LNCaP clone FGC (cell line): ENCODE measurements around the gene GET4.

Source experiments
- DNase-seq: peaks from one replicate; pipeline ENCODE4 v3.0.0-alpha.2; 2011; ENCODE audit warnings: low read depth
- H3K4me3 ChIP-seq: 2 replicates; pipeline ENCODE4 v1.5.1; 2011; ENCODE audit warnings: mild to moderate bottlenecking, low read depth, low read length, control low read depth
- TF ChIP-seq, protein P1 (sequence below): IDR thresholded peaks from 2 replicates; pipeline ENCODE4 v1.5.1; 2012; ENCODE audit warnings: mild to moderate bottlenecking; ENCODE audit not compliant: control insufficient read depth, insufficient read depth; ENCODE audit errors: extremely low read depth

The GET4 gene

DNA sequence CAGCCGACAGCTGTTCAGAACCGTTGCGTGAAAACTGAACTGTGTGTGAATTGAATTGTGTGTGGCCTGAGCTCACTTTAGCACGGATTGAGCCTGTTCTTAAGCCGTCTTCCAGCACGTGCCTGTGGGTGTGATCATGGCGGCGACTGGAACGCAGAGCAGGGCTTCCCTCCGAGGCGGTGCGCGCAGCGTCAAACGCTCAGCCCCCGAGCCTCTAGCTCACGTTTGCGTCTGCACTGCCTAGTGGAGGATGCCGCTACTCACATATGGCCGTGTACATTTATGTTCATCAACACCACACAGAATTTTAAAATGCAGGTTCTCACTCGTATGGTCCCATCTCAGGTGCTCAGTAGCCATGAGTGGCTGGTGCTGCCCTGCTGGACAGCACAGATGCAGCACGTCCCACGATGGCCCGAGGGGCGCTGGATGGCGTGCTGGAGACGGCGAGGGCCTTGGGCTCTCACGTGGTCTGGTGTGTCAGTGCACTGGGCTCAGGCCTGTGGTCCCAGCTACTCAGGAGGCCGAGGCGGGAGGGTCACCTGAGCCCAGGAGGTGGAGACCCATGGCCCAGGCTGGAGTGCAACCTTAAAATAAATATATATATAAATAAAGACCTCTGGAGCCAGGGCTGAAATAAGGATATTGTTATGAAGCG, 22.1 kb upstream of the GET4 start:
- no peak for DNase-seq
- H3K4me3 ChIP-seq, result no peak overlapping the region
- TF ChIP-seq, protein P1, sequence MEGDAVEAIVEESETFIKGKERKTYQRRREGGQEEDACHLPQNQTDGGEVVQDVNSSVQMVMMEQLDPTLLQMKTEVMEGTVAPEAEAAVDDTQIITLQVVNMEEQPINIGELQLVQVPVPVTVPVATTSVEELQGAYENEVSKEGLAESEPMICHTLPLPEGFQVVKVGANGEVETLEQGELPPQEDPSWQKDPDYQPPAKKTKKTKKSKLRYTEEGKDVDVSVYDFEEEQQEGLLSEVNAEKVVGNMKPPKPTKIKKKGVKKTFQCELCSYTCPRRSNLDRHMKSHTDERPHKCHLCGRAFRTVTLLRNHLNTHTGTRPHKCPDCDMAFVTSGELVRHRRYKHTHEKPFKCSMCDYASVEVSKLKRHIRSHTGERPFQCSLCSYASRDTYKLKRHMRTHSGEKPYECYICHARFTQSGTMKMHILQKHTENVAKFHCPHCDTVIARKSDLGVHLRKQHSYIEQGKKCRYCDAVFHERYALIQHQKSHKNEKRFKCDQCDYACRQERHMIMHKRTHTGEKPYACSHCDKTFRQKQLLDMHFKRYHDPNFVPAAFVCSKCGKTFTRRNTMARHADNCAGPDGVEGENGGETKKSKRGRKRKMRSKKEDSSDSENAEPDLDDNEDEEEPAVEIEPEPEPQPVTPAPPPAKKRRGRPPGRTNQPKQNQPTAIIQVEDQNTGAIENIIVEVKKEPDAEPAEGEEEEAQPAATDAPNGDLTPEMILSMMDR, result no peak

DNA sequence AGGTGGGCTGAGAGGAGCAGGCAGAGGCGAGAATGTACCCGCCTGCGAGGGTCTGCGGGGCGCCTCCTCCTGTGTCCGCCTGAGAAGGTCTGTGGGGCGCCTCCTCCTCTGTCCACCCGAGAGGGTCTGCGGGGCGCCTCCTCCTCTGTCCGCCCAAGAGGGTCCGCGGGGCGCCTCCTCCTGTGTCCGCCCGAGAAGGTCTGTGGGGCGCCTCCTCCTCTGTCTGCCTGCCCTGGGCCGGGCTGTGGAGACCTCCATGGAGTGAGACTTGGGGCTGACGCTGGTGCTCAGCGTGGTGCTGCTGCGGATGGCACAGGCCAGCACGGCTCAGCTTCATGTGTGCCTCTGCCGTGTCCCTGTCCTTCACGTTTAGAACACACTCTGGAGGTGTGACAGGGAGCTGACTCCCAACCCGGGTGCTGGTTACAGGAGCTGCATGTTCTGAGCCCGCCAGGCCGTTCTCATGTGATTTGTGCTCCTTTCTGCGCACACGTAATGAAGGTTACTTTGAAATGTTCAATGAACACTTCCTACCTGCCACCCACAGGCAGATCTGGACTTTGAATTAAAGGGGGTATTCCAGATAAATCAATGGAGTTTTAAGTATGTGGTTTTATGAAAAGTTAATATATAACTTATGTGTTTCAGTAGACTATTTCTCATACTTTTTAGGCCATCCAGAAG, 20.5 kb upstream of the GET4 start:
- TF ChIP-seq, protein P1, result no peak

DNA sequence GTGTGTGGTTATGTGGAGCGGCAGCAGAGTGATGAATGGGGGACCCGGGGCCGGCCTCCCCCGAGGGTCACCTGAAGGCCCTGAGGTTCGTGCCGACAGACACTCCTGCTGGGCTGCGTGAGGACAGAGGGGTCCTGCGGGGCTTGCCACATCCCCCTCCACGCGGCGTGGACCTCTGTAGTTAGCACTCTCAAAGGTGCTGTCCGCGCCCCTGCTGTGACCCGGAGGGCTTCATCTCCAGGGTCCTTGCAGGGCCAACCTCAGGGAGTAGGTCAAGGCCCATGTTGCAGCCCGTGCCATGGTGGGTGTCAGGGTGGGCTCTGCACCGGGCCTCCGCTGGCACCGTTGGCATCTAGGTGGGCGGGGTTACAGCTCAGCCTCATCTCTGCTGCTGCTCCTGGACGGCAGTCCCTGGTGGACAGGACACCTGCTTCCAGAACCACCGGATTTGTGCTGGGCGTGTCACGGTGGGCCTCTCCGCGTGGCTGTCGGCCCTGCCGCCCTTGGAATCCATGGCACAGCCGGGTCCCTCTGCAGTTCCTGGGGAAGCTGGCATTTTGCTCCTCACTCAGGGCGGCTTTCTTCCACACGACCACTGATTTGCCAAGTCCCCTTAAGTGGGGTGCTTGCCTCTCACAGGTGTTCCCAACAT, 19.8 kb upstream of the GET4 start:
- TF ChIP-seq, protein P1, result no peak
- no peak for DNase-seq
- no peak overlapping the region for H3K4me3 ChIP-seq

More for the DNA sequence above, 20.5 kb upstream of the GET4 start:
- no peak for DNase-seq
- H3K4me3 ChIP-seq, result no peak overlapping the region

DNA sequence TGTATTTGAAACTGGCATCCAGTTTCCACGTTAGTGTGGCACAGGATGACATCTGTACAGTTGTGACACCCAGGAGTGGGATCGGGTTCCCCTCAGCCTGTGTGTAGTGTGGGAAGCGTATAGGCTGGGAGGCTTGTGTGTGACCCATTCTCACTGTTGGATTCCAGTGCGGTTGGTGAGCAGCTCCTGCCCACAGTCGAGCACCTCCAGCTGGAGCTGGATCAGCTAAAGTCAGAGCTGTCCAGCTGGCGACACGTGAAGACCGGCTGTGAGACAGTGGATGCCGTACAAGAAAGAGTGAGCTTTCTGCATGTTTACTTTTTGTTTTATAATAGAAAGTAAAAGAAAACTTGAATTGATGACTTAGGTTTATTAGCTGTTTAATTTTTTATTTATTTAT, 18.7 kb upstream of the GET4 start:
- H3K4me3 ChIP-seq, result no peak overlapping the region
- TF ChIP-seq, protein P1, result no peak
- DNase-seq, result no peak

DNA sequence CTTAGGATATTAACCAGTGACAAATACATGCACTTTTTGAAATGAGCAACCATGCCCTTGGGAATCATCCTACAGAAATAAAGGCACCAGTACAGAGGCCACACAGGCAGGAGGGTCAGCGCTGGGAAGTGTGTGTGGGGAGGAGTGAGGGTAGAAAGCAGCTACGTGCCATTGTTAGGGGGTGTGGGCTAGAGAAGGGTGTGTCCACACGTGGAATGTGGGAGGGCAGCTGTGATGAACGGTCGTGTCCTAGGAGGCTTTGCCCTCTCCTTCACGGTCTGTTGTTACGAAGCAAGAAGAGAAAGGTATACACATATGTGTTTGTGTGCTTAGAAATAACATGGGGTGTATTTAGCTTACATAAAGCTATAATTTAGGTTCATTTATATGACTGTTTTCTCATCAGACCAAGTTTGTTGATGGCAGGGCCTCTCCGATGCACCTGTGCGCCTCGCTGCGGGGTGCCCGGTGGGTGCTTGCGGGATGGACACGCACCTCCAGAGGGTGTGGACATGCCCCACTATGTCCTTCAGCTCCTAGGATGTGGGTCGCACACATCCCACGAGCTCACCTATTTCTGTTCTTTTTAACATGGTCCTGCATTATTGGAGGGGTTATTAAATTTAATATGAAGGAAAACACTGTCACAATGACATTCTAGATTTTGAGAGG, 16.9 kb upstream of the GET4 start:
- no peak overlapping the region for H3K4me3 ChIP-seq
- DNase-seq, result no peak
- TF ChIP-seq, protein P1, result no peak

DNA sequence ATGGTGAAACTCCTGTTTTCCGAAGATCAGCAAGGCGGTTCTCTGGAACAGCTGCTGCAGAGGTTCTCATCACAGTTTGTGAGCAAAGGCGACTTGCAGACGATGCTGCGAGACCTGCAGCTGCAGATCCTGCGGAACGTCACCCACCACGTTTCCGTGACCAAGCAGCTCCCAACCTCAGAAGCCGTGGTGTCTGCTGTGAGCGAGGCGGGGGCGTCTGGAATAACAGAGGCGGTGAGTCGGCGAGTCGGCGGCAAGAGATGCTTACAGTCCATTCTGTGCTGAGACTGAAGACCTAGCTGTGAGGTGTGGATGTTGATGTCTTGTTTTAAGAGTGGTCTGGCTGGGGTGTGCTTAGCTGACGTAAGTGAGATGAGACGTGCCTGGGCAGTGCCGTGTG, 16.2 kb upstream of the GET4 start:
- DNase-seq, result no peak
- no peak overlapping the region for H3K4me3 ChIP-seq

More for the DNA sequence above, 16.2 kb upstream of the GET4 start:
- TF ChIP-seq, protein P1, result no peak
